ENCODE results near the gene GUK1.

- TF ChIP-seq CTCF (IDR thresholded peaks at IDR 0.05) (no peak), POLR2A (IDR thresholded peaks at IDR 0.05) (no peak)
Measured at GRCh38 chr1:228147151-228147693, 7.1 kb downstream of the GUK1 start.

All from uterus (tissue), 2 donors.